Medulla oblongata (tissue), 1 donor: ENCODE results near the gene CREBL2.

Experiments used
- DNase-seq: peaks from one replicate; pipeline ENCODE4 v3.0.0-alpha.2; 2015; ENCODE audit errors: extremely low spot score

The CREBL2 gene

GRCh38 chr12:12676605-12677004 lies 64.9 kb downstream of the CREBL2 start:
- DNase-seq, result no peak

GRCh38 chr12:12681061-12681765 lies 69.5 kb downstream of the CREBL2 start:
- DNase-seq, result no peak

DNA sequence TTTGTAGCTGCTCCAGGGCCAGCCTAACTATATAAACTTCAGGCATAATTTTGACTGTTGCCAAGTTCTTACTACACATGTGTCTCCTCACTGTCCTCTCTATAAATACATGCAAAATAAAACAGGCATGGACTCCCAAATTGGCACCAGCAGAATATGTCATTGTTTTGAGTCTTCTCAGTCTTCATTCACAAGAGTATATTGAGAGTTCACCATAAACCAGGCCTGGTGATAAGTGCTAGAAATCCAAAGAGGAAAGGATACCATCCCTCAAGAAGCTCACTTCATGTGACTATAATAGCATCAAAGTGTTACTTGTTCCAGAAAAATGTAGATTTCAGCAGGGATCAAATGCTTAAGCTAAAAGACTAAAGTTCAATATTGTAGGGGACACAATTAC lies 70.6 kb downstream of the CREBL2 start:
- no peak for DNase-seq

GRCh38 chr12:12683136-12683697 lies 71.5 kb downstream of the CREBL2 start:
- no peak for DNase-seq

DNA sequence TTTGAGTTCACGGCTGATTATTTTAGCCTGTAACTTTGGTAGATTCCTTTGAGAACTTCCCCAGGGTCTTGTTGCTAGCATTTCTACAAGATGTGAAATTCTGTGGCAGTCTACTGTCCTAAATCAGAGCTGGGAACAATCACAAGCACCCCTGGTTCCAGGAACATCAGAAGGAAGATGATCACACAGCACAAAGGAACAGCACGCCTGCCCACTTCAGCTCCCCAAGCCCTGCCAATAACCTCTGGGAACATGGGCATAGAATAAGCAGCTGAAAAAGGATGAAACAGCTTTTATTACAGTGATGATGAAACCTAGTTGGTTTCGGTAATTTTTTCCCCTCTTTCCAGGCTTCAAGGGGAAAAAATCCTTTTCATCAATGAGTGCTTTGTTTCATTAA lies 72.0 kb downstream of the CREBL2 start:
- peak; percentile 50 for DNase-seq

- peak; percentile 90 for DNase-seq
Measured at GRCh38 chr12:12684375-12685106, 72.9 kb downstream of the CREBL2 start.

- peak; percentile 68 for DNase-seq
Measured at GRCh38 chr12:12685305-12685704, 73.6 kb downstream of the CREBL2 start.

DNA sequence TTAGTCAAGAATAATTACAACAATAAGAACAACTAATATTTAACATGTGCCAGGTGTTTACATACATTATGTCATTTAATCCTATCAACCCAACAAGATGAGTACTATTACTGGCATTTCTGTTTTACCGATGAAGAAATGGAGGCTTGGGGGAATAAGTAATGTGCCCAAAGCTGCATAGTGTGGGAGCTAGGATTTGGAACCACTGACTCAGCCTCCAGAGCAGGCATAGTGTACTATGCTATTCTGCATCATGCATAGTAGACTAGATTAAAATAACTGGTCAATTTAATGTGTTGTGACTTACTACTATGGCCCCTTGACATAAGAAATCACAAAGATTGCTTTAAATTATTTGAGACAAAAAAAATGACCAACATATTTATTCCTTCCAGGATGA lies 74.8 kb downstream of the CREBL2 start:
- no peak for DNase-seq

DNA sequence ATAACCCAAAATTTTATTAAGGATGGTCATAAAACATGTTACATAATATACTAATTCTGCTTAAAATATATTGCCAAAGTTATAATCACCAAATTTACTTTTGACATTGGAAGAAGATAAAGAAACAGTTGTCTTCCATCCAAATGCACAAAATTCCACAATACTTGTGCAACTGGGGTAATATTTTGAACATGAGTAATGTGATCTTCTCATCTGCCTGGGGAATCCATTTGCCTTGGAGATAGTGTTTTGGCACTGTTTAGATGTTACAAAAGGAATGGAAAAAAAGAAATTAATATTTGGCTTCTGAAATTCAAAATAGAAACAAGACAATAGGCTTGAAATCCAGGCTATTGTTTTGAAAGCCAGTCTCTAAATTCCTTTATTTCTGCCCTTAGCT lies 75.2 kb downstream of the CREBL2 start:
- no peak for DNase-seq

DNA sequence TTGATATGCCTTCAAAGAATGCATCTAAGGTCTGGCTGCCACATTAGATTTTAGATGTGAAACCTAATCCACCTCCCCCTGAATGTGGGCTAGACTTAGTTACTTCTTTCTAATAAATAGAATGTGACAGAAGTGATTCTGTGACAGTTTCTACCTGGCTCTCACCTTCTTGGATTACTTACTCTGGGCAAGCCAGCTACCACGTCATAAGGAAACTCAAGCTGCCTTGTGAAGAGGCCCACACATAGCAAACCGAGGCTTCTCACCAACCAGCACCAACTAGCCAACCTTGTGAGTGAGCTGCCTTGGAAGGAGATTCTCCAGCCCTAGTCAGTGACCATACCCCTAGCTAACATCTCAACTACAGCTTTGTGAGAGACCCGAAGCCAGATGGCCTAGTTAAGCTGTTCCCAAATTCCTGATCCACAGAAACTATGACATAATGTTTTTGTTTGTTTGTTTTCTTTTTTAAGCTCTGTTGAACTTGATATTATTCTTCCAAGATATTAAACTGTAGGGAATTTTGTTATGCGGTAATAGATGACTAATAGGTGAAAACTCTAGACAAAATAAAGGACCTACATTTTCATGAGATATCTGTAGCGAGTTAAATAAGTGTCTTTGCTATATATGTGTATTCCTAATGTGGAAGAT lies 78.1 kb downstream of the CREBL2 start:
- no peak for DNase-seq

DNA sequence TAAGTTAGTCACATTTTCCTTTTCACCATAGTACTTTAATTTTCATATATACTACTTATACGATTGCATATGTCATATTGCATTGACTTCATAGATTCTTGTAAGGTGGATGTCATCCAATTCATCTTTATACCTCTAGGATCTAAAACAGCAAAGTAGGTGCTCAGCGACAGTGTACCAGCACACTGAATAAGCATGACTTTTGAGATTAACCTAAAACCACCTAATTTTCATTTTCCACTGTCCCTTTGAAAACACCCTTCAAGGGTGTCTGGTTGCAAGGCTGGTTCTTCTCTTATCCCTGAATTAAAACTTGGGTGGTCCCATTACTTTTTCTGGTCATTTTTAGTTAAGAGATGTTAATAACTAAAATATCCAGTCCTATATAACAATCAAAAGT lies 79.9 kb downstream of the CREBL2 start:
- DNase-seq, result no peak

DNA sequence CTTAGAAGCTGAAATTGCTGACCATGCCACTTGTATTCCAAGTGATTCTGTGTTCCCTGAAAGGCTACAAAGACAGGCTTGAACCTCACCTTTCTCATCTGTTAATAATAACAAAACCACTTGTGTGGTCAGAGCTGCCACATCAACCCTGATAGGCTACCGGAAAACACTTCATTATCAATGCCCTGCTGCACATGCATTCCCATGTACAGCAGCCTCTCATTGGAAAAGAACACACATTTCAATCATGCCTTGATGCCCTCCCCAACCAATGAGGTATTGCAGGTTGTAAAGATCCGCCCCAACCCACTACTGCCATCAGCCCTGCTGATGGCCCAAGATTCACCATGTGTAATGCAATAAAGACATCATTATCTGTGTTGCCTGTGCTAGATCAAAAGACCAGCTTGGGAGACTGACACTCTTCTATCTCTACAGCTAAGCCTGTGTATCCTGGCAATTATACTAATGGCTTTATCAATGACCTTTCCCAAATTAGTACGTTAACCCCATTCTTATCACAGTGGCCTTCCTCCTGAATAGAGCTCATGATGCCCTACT lies 81.5 kb downstream of the CREBL2 start:
- DNase-seq, result no peak
